H1 (cell line): Measurements from ENCODE around the gene EVPL.

Experiments
- EGR1 ChIP-seq: IDR thresholded peaks from 2 replicates; pipeline ENCODE4 v1.6.1; 2011; ENCODE audit warnings: low read depth, low read length, borderline replicate concordance
- RFX5 ChIP-seq: IDR thresholded peaks from 2 replicates; pipeline ENCODE4 v1.6.1; 2011; ENCODE audit warnings: low read depth, low read length, improper control_type of control experiment, borderline replicate concordance
- SRF ChIP-seq: IDR thresholded peaks from 2 replicates; pipeline ENCODE4 v1.6.1; 2011; ENCODE audit warnings: mild to moderate bottlenecking, low read depth, low read length, moderate library complexity

- TF ChIP-seq SRF (no peak), RFX5 (no peak), EGR1 (no peak)
Observed at GRCh38 chr17:76040376-76040775, 13.3 kb upstream of the EVPL start.
